Thyroid gland (tissue), 4 donors: ENCODE data around the gene ITIH5.
"Not testable (repeated sequence)": the region's sequence is repeated elsewhere in the genome, so short reads cannot be mapped to it uniquely, and the experiment has no call there.

Experiments
- CTCF ChIP-seq, 6 experiments: fragments of 200-600 bp in 3 of 6; fragments of 450-650 bp in 3 of 6; sonication (generic) in 3 of 6; IDR thresholded peaks; one replicate each; pipeline ENCODE4 v1.5.1; 2016 to 2019; ENCODE audit warnings: antibody characterized with exemption in 6 of 6, mild to moderate bottlenecking in 2 of 6, inconsistent platforms in 1 of 6, moderate library complexity in 1 of 6
- POLR2A ChIP-seq, 2 donors: fragments of 450-650 bp; IDR thresholded peaks; one replicate each; pipeline ENCODE4 v1.6.1; 2017; ENCODE audit warnings: antibody characterized with exemption in 2 of 2, mild to moderate bottlenecking in 2 of 2, moderate library complexity in 1 of 2

- not testable (repeated sequence) for TF ChIP-seq CTCF, POLR2A (IDR thresholded peaks at IDR 0.05)
Measured at GRCh38 chr10:7657079-7657478, 9.7 kb downstream of the ITIH5 start.
